VCaP (cell line): ENCODE results near the gene MRPL21.

Experiments used
- H3K27ac ChIP-seq: fragments of 450-650 bp; 2 replicates; pipeline ENCODE4 v1.5.1; 2017
- CTCF ChIP-seq: fragments of 450-650 bp; conservative IDR thresholded peaks from 2 replicates; pipeline ENCODE4 v1.5.1; 2017; ENCODE audit warnings: mild to moderate bottlenecking, moderate library complexity

The MRPL21 gene

DNA sequence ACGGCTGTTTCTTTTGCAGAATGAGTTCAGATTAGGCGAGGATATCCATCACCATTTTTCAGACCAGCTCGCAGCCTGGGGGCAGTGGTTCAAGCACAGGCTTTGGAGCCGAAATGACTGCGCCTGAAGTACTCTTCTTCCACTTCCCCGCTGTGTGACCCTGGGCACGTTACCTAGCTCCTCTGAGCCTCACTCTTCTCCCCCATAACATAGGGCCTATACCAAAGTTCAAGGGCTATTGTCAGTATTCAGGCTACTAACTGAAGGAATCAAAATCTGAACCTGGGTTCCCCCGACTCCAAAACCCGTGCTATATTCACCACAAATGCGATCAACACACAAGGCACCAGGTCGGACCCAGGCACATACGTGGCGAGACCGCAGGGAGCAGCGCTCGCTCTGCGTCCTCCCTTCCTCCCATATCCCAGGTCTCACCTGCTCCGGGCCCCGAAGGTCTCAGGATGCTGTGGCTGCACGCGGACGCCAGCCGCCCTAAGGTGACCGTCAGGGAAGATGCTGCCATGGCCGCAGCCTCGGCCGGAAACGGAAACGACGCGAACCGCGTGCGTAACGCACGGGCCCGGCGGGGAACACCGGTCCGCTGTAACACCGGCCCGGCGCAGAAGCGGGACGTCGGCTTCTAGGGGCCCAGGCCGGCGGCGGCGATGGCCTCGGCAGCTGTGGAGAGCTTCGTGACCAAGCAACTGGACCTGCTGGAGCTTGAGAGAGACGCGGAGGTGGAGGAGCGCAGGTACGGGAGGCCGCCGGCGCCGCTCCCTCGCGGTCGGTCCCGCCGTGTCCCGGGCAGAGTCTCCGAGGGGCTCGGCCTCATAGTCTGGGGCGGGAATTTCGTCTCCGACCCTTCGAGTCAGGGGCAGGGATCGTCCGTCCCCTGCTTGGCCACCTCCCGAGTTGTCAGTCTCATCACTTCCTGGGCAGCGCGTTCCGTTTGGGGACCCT lies at the start of gene MRPL21, which contains the start of gene IGHMBP2:
TSS of gene MRPL21 (minus strand) at position 545 of the 960 bp plus-strand sequence. CDS start at position 523, 22 bp downstream.
TSS of gene IGHMBP2 (plus strand) at position 604 of the 960 bp plus-strand sequence. CDS start at position 666, 62 bp downstream.
- peak within 1 kb of the TSS; percentile 89 for H3K27ac ChIP-seq
- TF ChIP-seq CTCF, result no peak

DNA sequence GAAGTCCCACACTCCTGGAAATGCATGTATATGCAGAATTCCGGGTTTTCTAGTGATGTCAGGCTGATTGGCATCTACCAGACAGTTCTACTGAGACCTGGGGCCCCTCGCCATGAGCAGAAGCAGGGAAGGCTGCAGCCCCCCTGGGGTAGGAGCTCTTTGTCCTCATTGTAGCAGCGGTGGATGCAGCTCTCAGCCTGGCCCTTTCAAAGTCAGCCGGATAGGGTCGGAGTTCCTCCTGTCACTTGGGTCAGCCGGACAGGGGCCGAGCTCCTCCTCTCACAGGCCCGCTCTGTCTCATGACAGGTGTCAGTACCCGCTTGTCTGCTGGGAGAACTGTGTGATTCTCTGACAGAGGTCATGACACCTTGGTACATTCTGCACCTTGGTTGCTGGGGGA lies 47.1 kb upstream of the MRPL21 start:
- H3K27ac ChIP-seq, result no peak overlapping the region
- no peak for TF ChIP-seq CTCF

GRCh38 chr11:68950270-68950669 lies 46.6 kb upstream of the MRPL21 start:
- peak; percentile 70 for TF ChIP-seq CTCF
- H3K27ac ChIP-seq, result no peak overlapping the region

DNA sequence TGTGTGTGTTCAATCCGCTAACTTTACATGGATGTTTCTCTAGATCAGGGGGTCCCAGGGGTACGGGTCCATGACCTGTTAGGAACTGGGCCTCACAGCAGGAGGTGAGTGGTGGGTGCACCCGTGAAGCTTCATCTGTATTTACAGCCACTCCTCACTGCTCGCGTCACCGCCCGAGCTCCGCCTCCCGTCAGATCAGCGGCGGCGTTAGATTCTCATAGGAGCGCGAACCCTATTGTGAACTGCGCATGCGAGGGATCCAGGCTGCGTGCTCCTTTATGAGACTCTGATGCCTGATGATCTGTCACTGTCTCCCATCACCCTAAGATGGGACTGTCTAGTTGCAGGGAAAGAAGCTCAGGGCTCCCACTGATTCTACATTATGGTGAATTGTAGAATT lies 45.3 kb upstream of the MRPL21 start:
- no peak for TF ChIP-seq CTCF
- no peak overlapping the region for H3K27ac ChIP-seq

DNA sequence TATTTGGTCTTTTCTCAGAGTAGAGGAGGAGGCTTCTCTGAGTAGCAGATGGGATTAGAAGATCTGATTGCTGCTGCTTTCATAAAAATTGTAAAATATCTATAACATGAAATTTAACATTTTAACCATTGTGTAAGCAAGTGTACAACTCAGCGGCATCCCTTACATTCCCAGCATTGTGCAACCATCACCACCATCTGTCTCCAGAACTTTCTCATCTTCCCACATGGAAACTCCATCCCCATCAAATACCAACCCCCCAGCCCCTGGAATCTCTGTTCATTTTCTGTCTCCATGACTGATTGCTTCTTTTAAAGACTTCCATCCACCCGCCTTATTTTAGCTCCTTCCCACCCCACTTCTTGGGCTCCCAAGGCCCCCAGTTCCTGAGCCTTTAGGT lies 44.9 kb upstream of the MRPL21 start:
- no peak overlapping the region for H3K27ac ChIP-seq
- no peak for TF ChIP-seq CTCF

GRCh38 chr11:68947151-68947550 lies 43.5 kb upstream of the MRPL21 start:
- no peak overlapping the region for H3K27ac ChIP-seq
- TF ChIP-seq CTCF, result no peak

GRCh38 chr11:68946416-68947090 lies 42.9 kb upstream of the MRPL21 start:
- TF ChIP-seq CTCF, result no peak
- no peak overlapping the region for H3K27ac ChIP-seq
